Kidney epithelial cell (primary cell): ENCODE results near the gene UBAP1. TPM values are rescaled to one million over a fixed set of nuclear protein-coding genes. Genes with fewer than 3 reads are reported as not detected.
A peak's percentile ranks its signal among the peaks of the same experiment; 100 is the strongest.

ENCODE experiments used
- DNase-seq: peaks from one replicate; pipeline ENCODE4 v3.0.0-alpha.2; 2010; ENCODE audit warnings: low read depth
- H3K27me3 ChIP-seq: 2 replicates; pipeline ENCODE4 v1.6.0; 2011; ENCODE audit warnings: low read length; ENCODE audit not compliant: control insufficient read depth, insufficient read depth
- H3K36me3 ChIP-seq: 2 replicates; pipeline ENCODE4 v1.5.1; 2011; ENCODE audit warnings: low read length; ENCODE audit not compliant: control insufficient read depth, insufficient read depth
- H3K4me3 ChIP-seq: 2 replicates; pipeline ENCODE4 v1.5.1; 2011; ENCODE audit warnings: low read depth, mild to moderate bottlenecking, control low read depth, low read length
- total RNA-seq: library from RNA; depleted of rRNA; stranded (reverse); fragments of >200 nt; gene quantifications from 2 replicates; pipeline ENCODE4 v1.2.3, GENCODE V29; 2015
- TF ChIP-seq, protein P1 (sequence below): IDR thresholded peaks from 2 replicates; pipeline ENCODE4 v1.5.1; 2011; ENCODE audit warnings: mild to moderate bottlenecking, moderate library complexity, low read length, control low read depth, inconsistent platforms; ENCODE audit not compliant: insufficient read depth, poor library complexity, severe bottlenecking

Gene UBAP1
- total RNA-seq, 1 donor from 2014 or later, result 46.9 TPM

DNA sequence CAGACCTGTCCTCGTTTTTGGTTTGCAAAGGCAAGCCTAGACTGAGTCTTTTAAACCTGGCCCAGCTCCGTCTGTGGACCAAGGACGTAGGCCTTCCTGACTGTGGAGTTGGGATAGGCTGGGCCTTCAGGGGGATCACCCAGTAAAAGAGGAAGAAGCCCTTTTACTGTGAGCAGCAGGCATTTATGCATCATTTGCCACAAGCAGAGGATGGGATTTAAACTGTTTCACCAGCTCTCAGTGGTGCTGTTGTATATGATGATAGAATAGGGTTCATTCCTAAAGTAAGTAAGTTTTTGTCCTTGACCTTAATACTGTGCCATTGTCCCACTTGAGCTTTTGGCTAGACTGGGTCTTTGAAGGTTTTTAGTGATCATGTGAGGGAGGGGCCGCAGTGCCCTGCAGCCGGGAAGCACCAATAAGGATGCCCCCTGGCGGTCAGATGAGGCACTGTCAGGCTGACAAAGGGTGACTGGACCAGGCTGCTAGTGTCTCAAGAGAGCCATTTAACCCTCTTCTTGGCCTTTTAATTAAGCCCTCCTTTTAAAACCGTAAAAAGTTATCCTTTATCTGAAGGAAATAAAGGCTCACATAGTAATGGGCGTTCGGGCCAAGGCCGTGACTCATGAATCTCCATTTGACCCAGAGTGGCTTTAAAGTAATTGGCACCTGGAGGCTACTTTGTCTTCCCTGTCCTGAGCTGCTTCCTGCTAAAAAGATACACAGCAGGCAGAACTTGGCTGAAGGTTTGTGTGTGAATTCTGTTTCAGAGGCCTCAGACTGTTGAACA, 74.0 kb downstream of the UBAP1 start:
- DNase-seq, result no peak
- no peaks in the 10 kb centered on the region for H3K27me3 ChIP-seq
- H3K4me3 ChIP-seq, result no peak overlapping the region
- TF ChIP-seq, protein P1, sequence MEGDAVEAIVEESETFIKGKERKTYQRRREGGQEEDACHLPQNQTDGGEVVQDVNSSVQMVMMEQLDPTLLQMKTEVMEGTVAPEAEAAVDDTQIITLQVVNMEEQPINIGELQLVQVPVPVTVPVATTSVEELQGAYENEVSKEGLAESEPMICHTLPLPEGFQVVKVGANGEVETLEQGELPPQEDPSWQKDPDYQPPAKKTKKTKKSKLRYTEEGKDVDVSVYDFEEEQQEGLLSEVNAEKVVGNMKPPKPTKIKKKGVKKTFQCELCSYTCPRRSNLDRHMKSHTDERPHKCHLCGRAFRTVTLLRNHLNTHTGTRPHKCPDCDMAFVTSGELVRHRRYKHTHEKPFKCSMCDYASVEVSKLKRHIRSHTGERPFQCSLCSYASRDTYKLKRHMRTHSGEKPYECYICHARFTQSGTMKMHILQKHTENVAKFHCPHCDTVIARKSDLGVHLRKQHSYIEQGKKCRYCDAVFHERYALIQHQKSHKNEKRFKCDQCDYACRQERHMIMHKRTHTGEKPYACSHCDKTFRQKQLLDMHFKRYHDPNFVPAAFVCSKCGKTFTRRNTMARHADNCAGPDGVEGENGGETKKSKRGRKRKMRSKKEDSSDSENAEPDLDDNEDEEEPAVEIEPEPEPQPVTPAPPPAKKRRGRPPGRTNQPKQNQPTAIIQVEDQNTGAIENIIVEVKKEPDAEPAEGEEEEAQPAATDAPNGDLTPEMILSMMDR, result peak; percentile 97
- H3K36me3 ChIP-seq, result peaks cover 11% of the 10 kb centered on the region

DNA sequence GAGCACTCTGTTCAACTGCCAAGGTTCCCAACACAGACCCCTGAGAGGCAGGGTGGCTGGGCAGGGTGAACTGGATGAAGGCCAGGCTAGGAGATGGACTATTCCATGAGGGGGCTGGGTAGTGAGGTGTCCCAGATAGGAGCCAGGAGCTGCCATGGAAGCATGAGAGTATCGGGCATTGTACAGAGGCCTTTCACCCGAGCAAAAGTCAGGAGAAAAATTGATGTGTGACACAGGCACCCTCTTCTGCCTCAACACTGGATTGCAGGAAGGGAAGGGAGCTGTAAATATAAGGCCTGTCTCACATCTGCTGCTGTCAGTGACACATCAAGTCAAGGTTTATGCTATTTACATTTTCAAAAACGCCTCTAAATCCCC, 74.6 kb downstream of the UBAP1 start:
- no peak for DNase-seq

DNA sequence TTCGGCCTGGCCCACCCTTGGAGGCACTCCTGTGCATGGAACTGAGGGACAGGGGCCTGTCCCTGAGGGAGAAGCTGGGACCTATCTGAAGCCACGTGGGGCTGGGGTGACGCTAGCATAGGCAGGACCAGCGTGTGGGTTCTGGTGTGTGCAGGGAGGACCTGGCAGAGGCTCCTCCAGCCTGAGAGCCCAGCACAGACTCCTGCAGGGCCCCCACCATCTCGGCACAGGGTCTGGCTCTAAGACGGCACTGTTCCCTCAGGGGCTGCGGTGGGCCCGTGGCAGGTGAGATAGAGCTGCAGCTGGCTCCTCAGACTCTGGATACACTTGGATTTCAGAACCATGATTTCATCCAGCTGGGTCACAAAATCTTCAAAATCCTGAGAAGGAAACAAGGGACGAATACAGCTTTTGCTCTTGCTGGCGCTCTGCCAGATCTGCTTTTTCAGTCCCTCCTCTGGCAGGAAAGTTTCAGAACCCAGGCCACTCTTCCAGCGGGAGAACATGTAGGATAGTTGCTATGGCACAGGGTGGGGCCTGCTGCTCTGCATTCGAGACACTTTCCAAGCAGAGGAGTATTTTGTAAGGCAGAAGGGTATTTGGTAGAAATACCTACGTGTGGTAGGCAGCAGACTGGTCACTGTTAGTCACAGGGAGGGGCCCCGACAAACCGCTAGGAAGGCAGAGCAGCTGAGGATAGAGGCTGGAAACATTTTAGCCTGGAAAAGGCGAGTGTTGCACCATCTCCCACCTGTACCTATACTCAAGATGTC, 75.5 kb downstream of the UBAP1 start:
- TF ChIP-seq, protein P1, result no peak
- peak; percentile 51 for DNase-seq

More for the DNA sequence above, 74.6 kb downstream of the UBAP1 start:
- TF ChIP-seq, protein P1, result peak; percentile 31
- no peaks in the 10 kb centered on the region for H3K27me3 ChIP-seq
- no peak overlapping the region for H3K4me3 ChIP-seq
- peaks cover 9% of the 10 kb centered on the region for H3K36me3 ChIP-seq

DNA sequence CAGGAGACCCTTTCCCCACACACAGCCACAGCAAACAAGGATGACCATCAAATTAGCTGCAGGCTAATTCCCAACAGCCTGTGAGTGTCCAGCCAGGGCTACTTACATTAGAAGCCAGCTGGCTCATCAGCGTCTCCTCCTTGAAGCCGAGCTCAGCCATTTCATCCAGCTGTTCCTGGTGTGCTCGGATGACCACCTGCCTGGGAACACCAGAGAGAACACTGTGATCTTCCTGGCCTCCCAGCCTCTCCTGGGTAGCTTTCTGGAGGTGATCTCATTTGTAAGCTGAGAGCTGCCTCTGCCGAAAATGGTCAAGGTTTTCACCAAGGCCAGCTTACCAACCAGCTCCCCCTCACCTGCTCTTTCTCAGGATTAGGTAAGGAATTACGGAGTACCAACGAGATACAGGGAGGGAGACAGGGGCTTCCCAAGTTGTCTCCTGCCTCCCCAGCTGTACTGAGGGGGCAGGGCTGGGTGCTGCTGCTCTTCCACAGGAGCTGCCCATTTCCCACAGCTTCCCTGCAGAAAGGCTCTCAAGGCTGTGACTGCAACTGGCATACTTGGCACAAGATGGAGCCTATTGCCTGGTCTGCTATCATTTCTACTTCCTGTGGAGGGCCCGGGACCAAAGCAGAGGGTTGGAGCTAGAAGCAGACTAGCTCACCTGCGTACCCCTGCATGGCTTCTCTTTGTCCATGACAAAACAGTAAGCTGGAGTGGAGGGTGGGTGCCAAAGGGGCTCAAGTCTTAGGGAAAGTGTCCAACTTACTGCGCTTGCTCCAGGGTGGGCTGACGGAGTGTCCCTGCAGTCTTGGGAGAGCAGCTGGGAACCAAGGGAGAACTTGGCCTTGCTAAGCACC, 76.4 kb downstream of the UBAP1 start:
- Histone ChIP-seq H3K36me3 (peaks cover 7% of the 10 kb centered on the region), H3K4me3 (no peak overlapping the region), H3K27me3 (no peaks in the 10 kb centered on the region)
- TF ChIP-seq, protein P1, result no peak
- DNase-seq, result no peak

More for the DNA sequence above, 75.5 kb downstream of the UBAP1 start:
- no peaks in the 10 kb centered on the region for H3K27me3 ChIP-seq
- H3K4me3 ChIP-seq, result no peak overlapping the region
- H3K36me3 ChIP-seq, result peaks cover 9% of the 10 kb centered on the region

DNA sequence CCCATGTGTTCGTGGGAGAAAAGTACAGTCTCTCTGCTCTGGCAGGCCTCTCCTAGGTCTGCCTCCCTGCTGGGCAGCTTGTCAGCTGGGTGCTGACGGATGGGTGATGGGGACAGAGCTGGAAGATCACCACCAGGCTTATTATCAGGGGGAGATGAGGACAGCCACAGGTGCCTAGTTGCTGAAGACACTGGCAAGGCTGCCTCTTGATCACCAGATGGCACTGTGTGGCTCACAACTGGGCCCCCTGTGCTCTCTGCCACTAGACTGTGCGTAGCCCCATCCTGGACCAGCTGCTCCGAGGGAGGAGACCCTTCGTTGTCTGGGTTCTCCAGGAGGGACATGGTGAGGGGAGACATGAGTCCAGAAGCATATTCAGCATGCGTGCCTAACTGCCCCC, 77.3 kb downstream of the UBAP1 start:
- Histone ChIP-seq H3K4me3 (no peak overlapping the region), H3K27me3 (no peaks in the 10 kb centered on the region), H3K36me3 (peaks cover 5% of the 10 kb centered on the region)
- DNase-seq, result no peak
- TF ChIP-seq, protein P1, result peak; percentile 22
